ENCODE data around the gene PHRF1. TPM values are rescaled to one million over a fixed set of nuclear protein-coding genes. Genes with fewer than 3 reads are reported as not detected.
A peak's percentile ranks its signal among the peaks of the same experiment; 100 is the strongest.

The PHRF1 gene
- total RNA-seq, 1 donor: 29.4 TPM

- TF ChIP-seq CTCF (IDR thresholded peaks at IDR 0.05; ENCODE audit: insufficient read depth, low read depth, low read length): no peak
- peak; percentile 40 for DNase-seq (ENCODE audit: low read depth)
- no peak within 1 kb of the TSS for H3K4me3 ChIP-seq (ENCODE audit: low read depth, low read length)
These were observed 60.5 kb downstream of the PHRF1 start, which contains the start of gene DRD4 for GRCh38 chr11:636511-637332. DRD4 (plus strand) TSS chr11:637269; CDS start chr11:637305, 36 bp downstream.

GRCh38 chr11:637333-637592 is 61.0 kb downstream of the PHRF1 start:
- no peak for DNase-seq (ENCODE audit: low read depth)
- H3K4me3 ChIP-seq (ENCODE audit: low read depth, low read length): no peak overlapping the region
- TF ChIP-seq CTCF (IDR thresholded peaks at IDR 0.05; ENCODE audit: insufficient read depth, low read depth, low read length): no peak

GRCh38 chr11:637593-638521 is 61.6 kb downstream of the PHRF1 start:
- no peak for TF ChIP-seq CTCF (IDR thresholded peaks at IDR 0.05; ENCODE audit: insufficient read depth, low read depth, low read length)
- H3K4me3 ChIP-seq (ENCODE audit: low read depth, low read length): no peak overlapping the region
- DNase-seq (ENCODE audit: low read depth): peak; percentile 36

- H3K4me3 ChIP-seq (ENCODE audit: low read depth, low read length): no peak overlapping the region
- DNase-seq (ENCODE audit: low read depth): no peak
- no peak for TF ChIP-seq CTCF (IDR thresholded peaks at IDR 0.05; ENCODE audit: insufficient read depth, low read depth, low read length)
These were observed 62.5 kb downstream of the PHRF1 start for GRCh38 chr11:638631-639331.

GRCh38 chr11:639332-639955 is 63.2 kb downstream of the PHRF1 start:
- DNase-seq (ENCODE audit: low read depth): no peak
- no peak for TF ChIP-seq CTCF (IDR thresholded peaks at IDR 0.05; ENCODE audit: insufficient read depth, low read depth, low read length)

GRCh38 chr11:640021-640706 is 63.9 kb downstream of the PHRF1 start:
- no peak overlapping the region for H3K4me3 ChIP-seq (ENCODE audit: low read depth, low read length)
- TF ChIP-seq CTCF (IDR thresholded peaks at IDR 0.05; ENCODE audit: insufficient read depth, low read depth, low read length): no peak
- DNase-seq (ENCODE audit: low read depth): no peak

More at GRCh38 chr11:639332-639955, 63.2 kb downstream of the PHRF1 start:
- no peak overlapping the region for H3K4me3 ChIP-seq (ENCODE audit: low read depth, low read length)

Measured in fibroblast of villous mesenchyme (primary cell).